ENCODE results near the gene PACSIN1. TPM values are rescaled to one million over a fixed set of nuclear protein-coding genes. Genes with fewer than 3 reads are reported as not detected.

Gene PACSIN1
- total RNA-seq, 1 donor from 2014 or later = 1.9 TPM

GRCh38 chr6:34578445-34579262 lies 112.8 kb downstream of the PACSIN1 start:
- DNase-seq (ENCODE audit: low spot score) = no peak

- no peak for DNase-seq (ENCODE audit: low spot score)
These were observed 115.1 kb downstream of the PACSIN1 start for GRCh38 chr6:34580707-34581560.

- no peak for DNase-seq (ENCODE audit: low spot score)
These were observed 115.7 kb downstream of the PACSIN1 start for GRCh38 chr6:34581561-34581920.

GRCh38 chr6:34583461-34583860 lies 117.6 kb downstream of the PACSIN1 start:
- DNase-seq (ENCODE audit: low spot score) = no peak

- DNase-seq (ENCODE audit: low spot score) = no peak
These were observed 118.2 kb downstream of the PACSIN1 start for GRCh38 chr6:34583861-34584604.

GRCh38 chr6:34584694-34585093 lies 118.8 kb downstream of the PACSIN1 start:
- no peak for DNase-seq (ENCODE audit: low spot score)

Other genes with a start within 250 kb of the PACSIN1 start
- gene HMGA1, start 229.2 kb upstream of the PACSIN1 start, total RNA-seq = 88.0 TPM
- 43.2 TPM for gene SMIM29, start 217.1 kb upstream of the PACSIN1 start, total RNA-seq
- 57.0 TPM for gene NUDT3, start 73.4 kb upstream of the PACSIN1 start, total RNA-seq
- gene RPS10, start 40.0 kb upstream of the PACSIN1 start, total RNA-seq = 1,781 TPM
- gene SPDEF, start 90.3 kb downstream of the PACSIN1 start, total RNA-seq = 3.5 TPM
- gene ILRUN, start 230.7 kb downstream of the PACSIN1 start, total RNA-seq = 61.3 TPM

Measured in ureter (tissue), 1 donor.